Chondrocyte (in vitro differentiated cells): ENCODE measurements around the gene TFDP2. TPM values are rescaled to one million over a fixed set of nuclear protein-coding genes. Genes with fewer than 3 reads are reported as not detected.
"Not testable (repeated sequence)": the region's sequence is repeated elsewhere in the genome, so short reads cannot be mapped to it uniquely, and the experiment has no call there.

Experiments
- DNase-seq: peaks from one replicate; pipeline ENCODE4 v3.0.0; 2021; ENCODE audit warnings: mixed read lengths, low spot score
- H3K27ac Mint-ChIP-seq: one replicate; pipeline ENCODE4 v1.8.0; 2021; ENCODE audit warnings: mild to moderate bottlenecking, moderate library complexity, mixed read lengths; ENCODE audit not compliant: unreplicated experiment
- H3K27me3 Mint-ChIP-seq: 2 replicates; pipeline ENCODE4 v1.8.0; 2021; ENCODE audit warnings: low read depth, mixed read lengths
- H3K36me3 Mint-ChIP-seq: 2 replicates; pipeline ENCODE4 v1.8.0; 2021; ENCODE audit warnings: low read depth, mixed read lengths
- H3K4me1 Mint-ChIP-seq: 2 replicates; pipeline ENCODE4 v1.8.0; 2021; ENCODE audit warnings: low read depth, mild to moderate bottlenecking, mixed read lengths
- H3K4me3 Mint-ChIP-seq: one replicate; pipeline ENCODE4 v1.8.0; 2021; ENCODE audit warnings: mild to moderate bottlenecking, moderate library complexity, mixed read lengths; ENCODE audit not compliant: unreplicated experiment
- H3K9me3 Mint-ChIP-seq: 2 replicates; pipeline ENCODE4 v1.8.0; 2021; ENCODE audit warnings: low read depth, mixed read lengths
- CTCF ChIP-seq: fragments of 200-600 bp; sonication (generic); IDR thresholded peaks from 2 replicates; pipeline ENCODE4 v1.5.0; 2021; ENCODE audit warnings: antibody characterized with exemption, mild to moderate bottlenecking, moderate library complexity
- total RNA-seq: library from RNA; stranded (reverse); gene quantifications from 3 replicates; pipeline ENCODE4 v1.2.1, GENCODE V29; 2021

TFDP2 gene
- total RNA-seq, 1 donor from 2014 or later = 36.5 TPM

DNA sequence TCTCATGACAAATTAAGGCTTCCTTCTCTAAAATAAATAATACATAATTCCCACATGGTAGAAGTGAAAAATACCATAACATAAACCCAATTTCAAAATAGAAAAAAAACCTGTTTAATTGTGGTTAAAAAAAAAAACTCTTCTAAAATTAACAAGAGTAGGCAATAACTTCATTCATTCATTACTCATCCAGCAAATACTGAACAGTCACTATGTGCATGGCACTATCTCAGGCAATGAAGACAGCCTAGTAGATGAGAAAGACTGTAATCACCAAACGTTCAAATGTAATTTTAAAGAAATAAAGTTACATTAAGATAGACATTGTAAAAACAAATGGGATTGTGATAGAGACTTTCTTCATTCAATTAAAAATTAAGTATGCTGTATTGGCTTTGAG is 43.4 kb downstream of the TFDP2 start:
- Mint-ChIP-seq H3K9me3 (no peaks in the 10 kb centered on the region), H3K4me3 (no peak overlapping the region), H3K36me3 (no peaks in the 10 kb centered on the region), H3K27me3 (no peaks in the 10 kb centered on the region), H3K27ac (no peak overlapping the region), H3K4me1 (no peaks in the 10 kb centered on the region)
- TF ChIP-seq CTCF = no peak
- DNase-seq = no peak

- no peak for TF ChIP-seq CTCF
- Mint-ChIP-seq H3K36me3 (no peaks in the 10 kb centered on the region), H3K4me1 (no peaks in the 10 kb centered on the region), H3K4me3 (no peak overlapping the region), H3K27me3 (no peaks in the 10 kb centered on the region), H3K27ac (no peak overlapping the region), H3K9me3 (no peaks in the 10 kb centered on the region)
- no peak for DNase-seq
Measured at GRCh38 chr3:142104763-142105162, 44.6 kb downstream of the TFDP2 start.

DNA sequence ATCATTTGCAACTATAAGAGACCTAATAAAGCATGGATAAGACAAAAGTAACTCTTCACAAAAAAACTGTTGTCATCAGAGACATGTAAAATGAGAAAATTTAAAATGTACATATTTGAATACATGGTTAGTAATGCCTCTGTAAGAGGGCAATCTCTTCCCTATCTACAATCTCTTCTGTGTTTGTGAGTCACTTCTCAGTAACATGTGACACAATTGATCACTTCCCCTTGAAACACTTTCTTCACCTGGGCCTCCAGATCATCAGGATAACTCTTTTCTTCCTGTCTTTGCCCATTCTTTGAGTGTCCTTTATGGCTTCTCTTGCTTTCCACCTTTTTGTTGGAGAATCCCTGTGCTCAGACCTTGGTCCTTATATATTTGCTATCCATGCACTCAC is 50.4 kb downstream of the TFDP2 start:
- H3K27ac Mint-ChIP-seq = no peak overlapping the region
- no peaks in the 10 kb centered on the region for H3K9me3 Mint-ChIP-seq
- DNase-seq = no peak
- H3K4me1 Mint-ChIP-seq = no peaks in the 10 kb centered on the region
- H3K27me3 Mint-ChIP-seq = no peaks in the 10 kb centered on the region
- H3K4me3 Mint-ChIP-seq = no peak overlapping the region
- no peaks in the 10 kb centered on the region for H3K36me3 Mint-ChIP-seq
- TF ChIP-seq CTCF = no peak

DNA sequence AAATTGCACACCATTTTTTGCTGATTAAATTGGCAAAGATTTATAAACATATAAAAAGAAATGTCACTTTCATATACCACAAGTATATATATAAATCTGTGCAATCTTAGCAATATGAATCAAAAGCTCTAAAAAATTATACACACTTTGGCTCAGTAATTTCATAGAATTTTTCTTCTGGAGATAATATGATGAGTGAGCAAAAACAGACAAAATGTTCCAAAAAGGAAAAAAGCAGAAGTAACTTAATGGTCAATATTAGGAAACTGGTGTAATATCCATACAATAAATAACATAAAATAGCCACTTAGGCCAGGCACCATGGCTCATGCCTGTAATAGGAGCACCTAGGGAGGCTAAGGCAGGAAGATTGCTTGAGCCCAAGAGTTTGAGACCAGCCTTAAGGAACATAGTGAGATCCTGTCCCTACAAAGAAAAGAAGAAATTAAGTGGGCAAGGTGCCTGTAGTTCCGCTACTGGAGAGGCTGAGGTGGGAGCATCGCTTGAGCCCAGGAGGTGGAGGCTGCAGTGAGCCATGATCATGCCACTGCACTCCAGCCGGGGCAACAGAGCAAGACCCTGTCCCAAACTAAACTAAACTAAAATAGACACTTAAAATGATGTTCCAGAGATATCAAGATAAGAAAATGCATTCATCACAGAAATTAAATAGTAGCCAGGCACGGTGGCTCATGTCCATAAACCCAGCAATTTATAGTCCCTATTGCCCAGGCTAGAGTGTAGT is 52.1 kb downstream of the TFDP2 start:
- H3K36me3 Mint-ChIP-seq = no peaks in the 10 kb centered on the region
- no peaks in the 10 kb centered on the region for H3K9me3 Mint-ChIP-seq
- H3K4me1 Mint-ChIP-seq = no peaks in the 10 kb centered on the region
- TF ChIP-seq CTCF = no peak
- no peak overlapping the region for H3K27ac Mint-ChIP-seq
- no peaks in the 10 kb centered on the region for H3K27me3 Mint-ChIP-seq
- DNase-seq = no peak
- H3K4me3 Mint-ChIP-seq = no peak overlapping the region

GRCh38 chr3:142095841-142096240 is 53.5 kb downstream of the TFDP2 start:
- Mint-ChIP-seq H3K27me3 (no peaks in the 10 kb centered on the region), H3K9me3 (no peaks in the 10 kb centered on the region), H3K27ac (no peak overlapping the region), H3K4me1 (no peaks in the 10 kb centered on the region), H3K36me3 (no peaks in the 10 kb centered on the region), H3K4me3 (no peak overlapping the region)
- no peak for DNase-seq
- no peak for TF ChIP-seq CTCF

GRCh38 chr3:142088925-142089324 is 60.4 kb downstream of the TFDP2 start:
- not testable (repeated sequence) for H3K4me3 Mint-ChIP-seq, DNase-seq, H3K36me3 Mint-ChIP-seq, H3K27ac Mint-ChIP-seq, H3K4me1 Mint-ChIP-seq, H3K9me3 Mint-ChIP-seq, H3K27me3 Mint-ChIP-seq
